GM23338 (cell line): ENCODE results near the gene DVL1. TPM values are rescaled to one million over a fixed set of nuclear protein-coding genes. Genes with fewer than 3 reads are reported as not detected.

Experiments
- ATAC-seq: fragments of 200-7000 bp; cut with Tn5 transposase; 3 replicates; pipeline ENCODE4 v1.9.1; 2020
- DNase-seq: peaks from one replicate; pipeline ENCODE4 v3.0.0-alpha.2; 2015; ENCODE audit warnings: low spot score
- H2AFZ ChIP-seq: fragments of 200-600 bp; sonication (generic); 2 replicates; pipeline ENCODE4 v1.8.0; 2016; ENCODE audit warnings: antibody characterized with exemption, mild to moderate bottlenecking, moderate library complexity
- H3F3A ChIP-seq: fragments of 200-600 bp; sonication (generic); replicated peaks from 2 replicates; pipeline ENCODE4 v1.8.0; 2017; ENCODE audit warnings: antibody characterized with exemption, mixed run types, low read depth
- H3K27ac ChIP-seq: fragments of 200-600 bp; sonication (generic); 2 replicates; pipeline ENCODE4 v1.6.1; 2016; ENCODE audit warnings: low read depth
- H3K27me3 ChIP-seq: fragments of 200-600 bp; sonication (generic); 2 replicates; pipeline ENCODE4 v1.8.0; 2016; ENCODE audit warnings: mild to moderate bottlenecking, mixed run types, moderate library complexity; ENCODE audit not compliant: insufficient read depth
- H3K36me3 ChIP-seq: fragments of 200-600 bp; sonication (generic); 2 replicates; pipeline ENCODE4 v1.8.0; 2016; ENCODE audit warnings: mild to moderate bottlenecking; ENCODE audit not compliant: insufficient read depth
- H3K4me1 ChIP-seq: fragments of 200-600 bp; sonication (generic); 2 replicates; pipeline ENCODE4 v1.8.0; 2016; ENCODE audit warnings: mild to moderate bottlenecking, moderate library complexity; ENCODE audit not compliant: insufficient read depth
- H3K4me2 ChIP-seq: fragments of 200-600 bp; sonication (generic); 2 replicates; pipeline ENCODE4 v1.7.1; 2017; ENCODE audit warnings: mixed run types
- H3K4me3 ChIP-seq: fragments of 200-600 bp; sonication (generic); 2 replicates; pipeline ENCODE4 v1.6.1; 2016; ENCODE audit warnings: mixed run types
- H3K79me2 ChIP-seq: fragments of 200-600 bp; sonication (generic); replicated peaks from 2 replicates; pipeline ENCODE4 v1.8.0; 2017; ENCODE audit warnings: mild to moderate bottlenecking; ENCODE audit not compliant: insufficient read depth
- H3K9me2 ChIP-seq: fragments of 200-600 bp; sonication (generic); 2 replicates; pipeline ENCODE4 v1.8.0; 2017; ENCODE audit not compliant: insufficient read depth
- H4K20me1 ChIP-seq: fragments of 200-600 bp; sonication (generic); replicated peaks from 2 replicates; pipeline ENCODE4 v1.8.0; 2017; ENCODE audit warnings: mild to moderate bottlenecking; ENCODE audit not compliant: insufficient read depth
- H3K27ac Mint-ChIP-seq: 2 replicates; pipeline ENCODE4 v1.8.0; 2020; ENCODE audit warnings: inconsistent platforms, mild to moderate bottlenecking, moderate library complexity, mixed read lengths
- H3K27me3 Mint-ChIP-seq: 3 replicates; pipeline ENCODE4 v1.8.0; 2022; ENCODE audit warnings: low read depth, mild to moderate bottlenecking, moderate library complexity, mixed read lengths, inconsistent platforms; ENCODE audit not compliant: insufficient read depth, poor library complexity
- H3K36me3 Mint-ChIP-seq: 3 replicates; pipeline ENCODE4 v1.8.0; 2021; ENCODE audit warnings: low read depth, mild to moderate bottlenecking, inconsistent platforms, moderate library complexity, mixed read lengths
- H3K4me1 Mint-ChIP-seq: 3 replicates; pipeline ENCODE4 v1.8.0; 2020; ENCODE audit warnings: mild to moderate bottlenecking, inconsistent platforms, mixed read lengths
- H3K4me3 Mint-ChIP-seq: 3 replicates; pipeline ENCODE4 v1.8.0; 2021; ENCODE audit warnings: moderate library complexity, mild to moderate bottlenecking, inconsistent platforms, mixed read lengths
- H3K9me3 Mint-ChIP-seq: 3 replicates; pipeline ENCODE4 v1.8.0; 2020; ENCODE audit warnings: moderate library complexity, mild to moderate bottlenecking, inconsistent platforms, mixed read lengths
- CREB1 ChIP-seq: fragments of 250-450 bp; sonication (Bioruptor Pico); IDR thresholded peaks from 2 replicates; pipeline ENCODE4 v1.5.0; 2020; ENCODE audit warnings: low read depth, mild to moderate bottlenecking, moderate library complexity
- CTCF ChIP-seq, 2 experiments: fragments of 200-600 bp in 1 of 2; sonication (generic) in 1 of 2; conservative IDR thresholded peaks; 2 replicates each; pipeline versions ENCODE4 v1.5.1 to v1.6.1; 2016 to 2017; ENCODE audit warnings: antibody characterized with exemption in 2 of 2, low read depth in 2 of 2, mild to moderate bottlenecking in 2 of 2, moderate library complexity in 1 of 2
- ETS1 ChIP-seq: IDR thresholded peaks from 2 replicates; pipeline ENCODE4 v1.6.1; 2016; ENCODE audit warnings: antibody characterized with exemption
- EZH2 ChIP-seq: fragments of 200-600 bp; sonication (generic); IDR thresholded peaks from one replicate; pipeline ENCODE4 v1.8.0; 2017; ENCODE audit warnings: antibody characterized with exemption, mild to moderate bottlenecking, low read depth; ENCODE audit not compliant: unreplicated experiment
- EZH2phosphoT487 ChIP-seq: fragments of 200-600 bp; sonication (generic); IDR thresholded peaks from one replicate; pipeline ENCODE4 v1.8.1; 2018; ENCODE audit warnings: antibody characterized with exemption; ENCODE audit not compliant: unreplicated experiment
- JUNB ChIP-seq: IDR thresholded peaks from one replicate; pipeline ENCODE4 v1.6.1; 2016; ENCODE audit warnings: antibody characterized with exemption; ENCODE audit not compliant: unreplicated experiment
- NANOG ChIP-seq: IDR thresholded peaks from 2 replicates; pipeline ENCODE4 v1.6.1; 2016; ENCODE audit warnings: antibody characterized with exemption, borderline replicate concordance
- POLR2AphosphoS5 ChIP-seq: IDR thresholded peaks from 2 replicates; pipeline ENCODE4 v1.6.1; 2016; ENCODE audit warnings: antibody characterized with exemption, low read depth
- REST ChIP-seq: IDR thresholded peaks from one replicate; pipeline ENCODE4 v1.6.1; 2018; ENCODE audit warnings: antibody characterized with exemption; ENCODE audit not compliant: unreplicated experiment
- STAT1 ChIP-seq: IDR thresholded peaks from one replicate; pipeline ENCODE4 v1.6.1; 2016; ENCODE audit warnings: antibody characterized with exemption; ENCODE audit not compliant: unreplicated experiment
- ZNF114 ChIP-seq: fragments of 250-450 bp; sonication (Bioruptor Pico); IDR thresholded peaks from 2 replicates; pipeline ENCODE4 v1.5.0; 2020; ENCODE audit warnings: mild to moderate bottlenecking, moderate library complexity
- ZNF331 ChIP-seq: fragments of 250-450 bp; sonication (Bioruptor Pico); IDR thresholded peaks from 2 replicates; pipeline ENCODE4 v1.5.0; 2020; ENCODE audit warnings: low read depth, mild to moderate bottlenecking, moderate library complexity
- polyA plus RNA-seq: library from polyadenylated mRNA; unstranded; fragments of >200 nt; fragmentation: Nextera tagmentation; extraction: Ambion mirVana; gene quantifications from 2 replicates; pipeline ENCODE4 v1.2.1, GENCODE V29; 2016
- total RNA-seq: library from RNA; depleted of rRNA; stranded (reverse); fragments of >200 nt; shearing (Covaris generic); gene quantifications from 2 replicates; pipeline ENCODE4 v1.2.3, GENCODE V29; 2014

The DVL1 gene
- total and polyA plus RNA-seq, 2 experiments from 2014 or later, result 13.5 to 69.7 TPM

- TF ChIP-seq ZNF331 (no peak), REST (no peak), JUNB (no peak), ETS1 (no peak), EZH2 (no peak), CREB1 (CRISPR knock-in tag) (no peak), EZH2phosphoT487 (no peak), CTCF (conservative IDR thresholded peaks at IDR 0.05; ENCODE audit: low read depth in 2 of 2) (no peak), NANOG (no peak), POLR2AphosphoS5 (no peak)
Observed at GRCh38 chr1:1366699-1367066, 17.5 kb upstream of the DVL1 start (continued).

- H4K20me1 ChIP-seq, result no peaks in the 10 kb centered on the region
- H3K4me3 ChIP-seq, result no peak overlapping the region
- H3K4me1 Mint-ChIP-seq, result peaks cover 6% of the 10 kb centered on the region; the same call in 2 of the 3 replicates
- no peak overlapping the region for H3K4me3 Mint-ChIP-seq
- no peaks in the 10 kb centered on the region for H3K27me3 ChIP-seq
- no peak for DNase-seq
- peaks cover 8% of the 10 kb centered on the region; the same call in 1 of the 2 replicates for H3K4me1 ChIP-seq
- no peak for TF ChIP-seq CREB1 (CRISPR knock-in tag)
- no peak for TF ChIP-seq CTCF (conservative IDR thresholded peaks at IDR 0.05; ENCODE audit: low read depth in 2 of 2)
- TF ChIP-seq STAT1, result no peak
- TF ChIP-seq EZH2phosphoT487, result no peak
- TF ChIP-seq ZNF114 (CRISPR knock-in tag), result no peak
- no peak for TF ChIP-seq NANOG
- no peak for TF ChIP-seq POLR2AphosphoS5
- TF ChIP-seq ZNF331, result no peak
- H3K9me3 Mint-ChIP-seq, result no peaks in the 10 kb centered on the region; the same call in 2 of the 3 replicates
- no peak overlapping the region for H3K4me2 ChIP-seq
- H3F3A ChIP-seq, result peaks cover 20% of the 10 kb centered on the region; the same call in 1 of the 2 replicates
- no peaks in the 10 kb centered on the region for H3K79me2 ChIP-seq
- H3K27ac Mint-ChIP-seq, result no peak overlapping the region
- peaks cover 8% of the 10 kb centered on the region for H3K27me3 Mint-ChIP-seq
- H3K9me2 ChIP-seq, result no peaks in the 10 kb centered on the region
- no peak overlapping the region for H2AFZ ChIP-seq
- H3K36me3 ChIP-seq, result no peaks in the 10 kb centered on the region
- no peak overlapping the region for H3K27ac ChIP-seq
- ATAC-seq, result no peak
- no peaks in the 10 kb centered on the region for H3K36me3 Mint-ChIP-seq
Observed at GRCh38 chr1:1365875-1366698, 16.9 kb upstream of the DVL1 start.
